Astrocyte (in vitro differentiated cells and primary cell): ENCODE data around the gene BICC1. TPM values are rescaled to one million over a fixed set of nuclear protein-coding genes. Genes with fewer than 3 reads are reported as not detected.
A peak's percentile ranks its signal among the peaks of the same experiment; 100 is the strongest.

Experiments
- DNase-seq: peaks from one replicate; pipeline ENCODE4 v3.0.0-alpha.2; 2010; ENCODE audit warnings: low read depth
- FAIRE-seq: peaks from 2 replicates; lab custom pipeline; 2011; peaks lifted over from hg19 to GRCh38; lab: Jason Lieb, UNC
- H2AFZ ChIP-seq: 2 replicates; pipeline ENCODE4 v1.6.0; 2012; ENCODE audit warnings: low read depth, low read length, inconsistent platforms
- H3K27ac ChIP-seq: 2 replicates; pipeline ENCODE4 v1.5.1; 2011; ENCODE audit warnings: low read depth, low read length, inconsistent platforms
- H3K27me3 ChIP-seq: 2 replicates; pipeline ENCODE4 v1.6.0; 2011; ENCODE audit warnings: low read length, inconsistent platforms; ENCODE audit not compliant: insufficient read depth
- H3K36me3 ChIP-seq: 2 replicates; pipeline ENCODE4 v1.5.1; 2011; ENCODE audit warnings: low read length, inconsistent platforms; ENCODE audit not compliant: insufficient read depth
- H3K4me1 ChIP-seq: 2 replicates; pipeline ENCODE4 v1.5.1; 2011; ENCODE audit warnings: low read length, inconsistent platforms; ENCODE audit not compliant: insufficient read depth
- H3K4me2 ChIP-seq: 2 replicates; pipeline ENCODE4 v1.6.0; 2012; ENCODE audit warnings: low read length, inconsistent platforms
- H3K4me3 ChIP-seq: 2 replicates; pipeline ENCODE4 v1.5.1; 2011; ENCODE audit warnings: low read depth, mild to moderate bottlenecking, low read length, inconsistent platforms; ENCODE audit not compliant: insufficient read depth
- H3K79me2 ChIP-seq: 2 replicates; pipeline ENCODE4 v1.6.0; 2012; ENCODE audit warnings: mild to moderate bottlenecking, low read length, inconsistent platforms; ENCODE audit not compliant: insufficient read depth
- H3K9ac ChIP-seq: 2 replicates; pipeline ENCODE4 v1.6.0; 2012; ENCODE audit warnings: mild to moderate bottlenecking, low read length, inconsistent platforms
- H3K9me3 ChIP-seq: 2 replicates; pipeline ENCODE4 v1.5.1; 2012; ENCODE audit warnings: low read depth, mild to moderate bottlenecking, low read length, inconsistent platforms; ENCODE audit not compliant: insufficient read depth
- H4K20me1 ChIP-seq: 2 replicates; pipeline ENCODE4 v1.6.0; 2012; ENCODE audit warnings: low read length, inconsistent platforms; ENCODE audit not compliant: insufficient read depth
- H3K27ac Mint-ChIP-seq: one replicate; pipeline ENCODE4 v1.8.0; 2021; ENCODE audit warnings: mild to moderate bottlenecking, mixed read lengths; ENCODE audit not compliant: unreplicated experiment
- H3K27me3 Mint-ChIP-seq: one replicate; pipeline ENCODE4 v1.8.0; 2021; ENCODE audit warnings: low read depth, mixed read lengths; ENCODE audit not compliant: unreplicated experiment
- H3K36me3 Mint-ChIP-seq: one replicate; pipeline ENCODE4 v1.8.0; 2021; ENCODE audit warnings: low read depth, mixed read lengths; ENCODE audit not compliant: unreplicated experiment
- H3K4me1 Mint-ChIP-seq: one replicate; pipeline ENCODE4 v1.8.0; 2021; ENCODE audit warnings: low read depth, mixed read lengths; ENCODE audit not compliant: unreplicated experiment
- H3K4me3 Mint-ChIP-seq: one replicate; pipeline ENCODE4 v1.8.0; 2021; ENCODE audit warnings: mild to moderate bottlenecking, moderate library complexity, mixed read lengths; ENCODE audit not compliant: unreplicated experiment
- H3K9me3 Mint-ChIP-seq: one replicate; pipeline ENCODE4 v1.8.0; 2021; ENCODE audit warnings: mild to moderate bottlenecking, mixed read lengths; ENCODE audit not compliant: unreplicated experiment
- CTCF ChIP-seq: IDR thresholded peaks from 2 replicates; pipeline ENCODE4 v1.5.1; 2011; ENCODE audit warnings: low read depth, mild to moderate bottlenecking, inconsistent platforms, low read length, moderate library complexity; ENCODE audit not compliant: insufficient read depth
- EZH2 ChIP-seq: IDR thresholded peaks from 2 replicates; pipeline ENCODE4 v1.6.1; 2012; ENCODE audit warnings: mild to moderate bottlenecking, low read length, inconsistent platforms; ENCODE audit not compliant: insufficient read depth
- total RNA-seq: library from RNA; stranded (reverse); gene quantifications from 2 replicates; pipeline ENCODE4 v1.2.1, GENCODE V29; 2021

The BICC1 gene
- total RNA-seq, 1 donor from 2014 or later, result 23.0 TPM

DNA sequence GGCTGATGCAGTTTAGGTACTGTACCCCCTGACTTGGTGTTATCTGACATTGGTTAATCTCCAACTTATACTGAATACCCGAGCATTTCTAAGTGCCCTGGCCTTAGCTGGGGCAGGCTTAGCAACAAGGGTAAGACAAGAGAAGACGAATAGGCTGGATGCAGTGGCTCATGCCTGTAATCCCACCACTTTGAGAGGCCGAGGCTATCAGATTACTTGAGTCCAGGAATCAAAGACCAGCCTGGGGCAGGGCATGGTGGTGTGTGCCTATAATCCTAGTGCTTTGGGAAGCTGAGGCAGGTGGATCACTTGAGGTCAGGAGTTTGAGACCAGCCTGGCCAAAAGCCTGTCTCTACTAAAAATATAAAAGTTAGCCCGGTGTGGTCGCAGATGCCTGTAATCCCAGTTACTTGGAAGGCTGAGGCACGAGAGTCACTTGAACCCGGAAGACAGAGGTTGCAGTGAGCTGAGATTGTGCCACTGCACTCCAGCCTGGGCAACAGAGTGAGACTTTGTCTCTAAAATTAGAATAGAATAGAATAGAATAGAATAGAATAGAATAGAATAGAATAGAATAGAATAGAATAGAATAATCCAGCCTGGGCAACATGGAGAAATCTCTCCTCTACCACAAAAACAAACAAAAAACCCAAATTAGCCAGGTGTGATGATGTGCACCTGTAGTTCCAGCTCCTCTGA is 108.9 kb downstream of the BICC1 start:
- Histone ChIP-seq H3K27ac (no peak overlapping the region), H3K4me3 (no peak overlapping the region), H3K27me3 (no peaks in the 10 kb centered on the region), H3K79me2 (peaks cover 35% of the 10 kb centered on the region), H4K20me1 (peaks cover 11% of the 10 kb centered on the region), H3K9me3 (no peaks in the 10 kb centered on the region), H2AFZ (no peak overlapping the region), H3K9ac (no peak overlapping the region), H3K4me2 (peak overlapping the region; percentile 19), H3K4me1 (peaks cover 5% of the 10 kb centered on the region), H3K36me3 (no peaks in the 10 kb centered on the region)
- Mint-ChIP-seq H3K4me3 (no peak overlapping the region), H3K4me1 (peaks cover 9% of the 10 kb centered on the region), H3K36me3 (peaks cover 11% of the 10 kb centered on the region), H3K9me3 (no peaks in the 10 kb centered on the region), H3K27ac (no peak overlapping the region), H3K27me3 (no peaks in the 10 kb centered on the region)
- no peak for TF ChIP-seq EZH2
- TF ChIP-seq CTCF, result no peak
- FAIRE-seq (no peak), DNase-seq (no peak)

DNA sequence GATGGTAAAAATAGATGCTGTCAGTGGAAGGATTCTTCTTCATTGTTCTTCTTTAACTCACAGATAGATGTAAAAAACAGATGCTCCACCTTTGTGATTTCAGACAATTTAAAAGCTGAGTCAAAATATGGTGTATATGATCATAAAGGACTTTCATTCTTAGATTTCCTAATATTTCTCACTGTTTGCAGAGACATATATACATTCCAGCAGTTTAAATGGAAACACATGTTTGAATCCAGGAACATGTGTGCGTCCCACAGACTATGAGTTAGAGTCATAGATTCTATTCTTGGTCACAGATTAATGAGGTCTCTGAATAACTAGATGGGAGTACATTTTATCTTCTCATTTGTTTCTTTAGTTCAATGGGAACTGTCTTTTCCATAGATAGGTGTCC is 109.6 kb downstream of the BICC1 start:
- FAIRE-seq (peak; percentile 70), DNase-seq (peak; percentile 44)
- peak overlapping the region; percentile 19 for H3K4me2 ChIP-seq
- Mint-ChIP-seq H3K27ac (no peak overlapping the region), H3K4me3 (no peak overlapping the region), H3K4me1 (peaks cover 9% of the 10 kb centered on the region), H3K9me3 (no peaks in the 10 kb centered on the region), H3K27me3 (no peaks in the 10 kb centered on the region), H3K36me3 (peaks cover 11% of the 10 kb centered on the region)
- H3K27ac ChIP-seq, result no peak overlapping the region
- no peaks in the 10 kb centered on the region for H3K36me3 ChIP-seq
- peaks cover 31% of the 10 kb centered on the region for H3K79me2 ChIP-seq
- no peak overlapping the region for H3K9ac ChIP-seq
- no peaks in the 10 kb centered on the region for H3K27me3 ChIP-seq
- H3K4me1 ChIP-seq, result peaks cover 5% of the 10 kb centered on the region
- peaks cover 11% of the 10 kb centered on the region for H4K20me1 ChIP-seq
- H3K4me3 ChIP-seq, result no peak overlapping the region
- H3K9me3 ChIP-seq, result no peaks in the 10 kb centered on the region
- H2AFZ ChIP-seq, result no peak overlapping the region
- TF ChIP-seq EZH2, result no peak
- TF ChIP-seq CTCF, result no peak

DNA sequence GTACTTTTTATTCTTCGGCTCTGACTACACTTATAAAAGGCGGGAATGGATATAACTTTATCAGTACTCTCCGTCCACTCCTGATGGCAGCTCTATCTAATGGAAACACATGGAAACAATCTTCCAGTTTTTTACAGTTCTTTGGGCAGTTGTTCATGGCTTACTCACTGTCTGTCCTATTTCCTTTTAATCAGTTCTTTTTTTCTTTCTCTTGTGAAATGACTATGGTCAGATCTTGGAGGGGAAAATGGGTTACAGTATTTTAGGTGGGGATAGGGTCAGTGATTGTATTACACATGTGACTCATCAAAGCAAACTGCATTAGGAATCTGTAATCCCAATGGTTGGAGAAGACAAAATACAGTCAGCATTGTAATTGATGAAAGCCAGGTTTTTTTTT is 112.4 kb downstream of the BICC1 start:
- peaks cover 13% of the 10 kb centered on the region for H3K36me3 Mint-ChIP-seq
- H3K4me1 Mint-ChIP-seq, result peaks cover 9% of the 10 kb centered on the region
- DNase-seq (peak; percentile 97), FAIRE-seq (peak; percentile 85)
- no peak overlapping the region for H3K4me3 Mint-ChIP-seq
- Histone ChIP-seq H3K27ac (peak overlapping the region; percentile 64), H3K27me3 (no peaks in the 10 kb centered on the region), H3K4me3 (no peak overlapping the region), H4K20me1 (peaks cover 2% of the 10 kb centered on the region), H3K4me1 (peaks cover 5% of the 10 kb centered on the region), H3K79me2 (peaks cover 22% of the 10 kb centered on the region), H3K4me2 (no peak overlapping the region), H2AFZ (no peak overlapping the region), H3K9me3 (no peaks in the 10 kb centered on the region), H3K9ac (no peak overlapping the region), H3K36me3 (no peaks in the 10 kb centered on the region)
- H3K27ac Mint-ChIP-seq, result no peak overlapping the region
- no peak for TF ChIP-seq EZH2
- no peak for TF ChIP-seq CTCF
- H3K27me3 Mint-ChIP-seq, result no peaks in the 10 kb centered on the region
- no peaks in the 10 kb centered on the region for H3K9me3 Mint-ChIP-seq
